Hepatocyte (in vitro differentiated cells): ENCODE data around the gene RAB3A.

Experiments used
- CTCF ChIP-seq: fragments of 200-600 bp; sonication (generic); IDR thresholded peaks from 2 replicates; pipeline ENCODE4 v1.5.1; 2016; ENCODE audit warnings: antibody characterized with exemption, mild to moderate bottlenecking; ENCODE audit not compliant: poor library complexity
- EZH2 ChIP-seq: fragments of 200-600 bp; sonication (generic); IDR thresholded peaks from 2 replicates; pipeline ENCODE4 v1.6.1; 2016; ENCODE audit warnings: antibody characterized with exemption, mild to moderate bottlenecking, borderline replicate concordance
- EZH2phosphoT487 ChIP-seq: fragments of 200-600 bp; sonication (generic); IDR thresholded peaks from one replicate; pipeline ENCODE4 v1.6.1; 2018; ENCODE audit warnings: antibody characterized with exemption, mild to moderate bottlenecking, low read depth, moderate library complexity; ENCODE audit not compliant: unreplicated experiment, severe bottlenecking

DNA sequence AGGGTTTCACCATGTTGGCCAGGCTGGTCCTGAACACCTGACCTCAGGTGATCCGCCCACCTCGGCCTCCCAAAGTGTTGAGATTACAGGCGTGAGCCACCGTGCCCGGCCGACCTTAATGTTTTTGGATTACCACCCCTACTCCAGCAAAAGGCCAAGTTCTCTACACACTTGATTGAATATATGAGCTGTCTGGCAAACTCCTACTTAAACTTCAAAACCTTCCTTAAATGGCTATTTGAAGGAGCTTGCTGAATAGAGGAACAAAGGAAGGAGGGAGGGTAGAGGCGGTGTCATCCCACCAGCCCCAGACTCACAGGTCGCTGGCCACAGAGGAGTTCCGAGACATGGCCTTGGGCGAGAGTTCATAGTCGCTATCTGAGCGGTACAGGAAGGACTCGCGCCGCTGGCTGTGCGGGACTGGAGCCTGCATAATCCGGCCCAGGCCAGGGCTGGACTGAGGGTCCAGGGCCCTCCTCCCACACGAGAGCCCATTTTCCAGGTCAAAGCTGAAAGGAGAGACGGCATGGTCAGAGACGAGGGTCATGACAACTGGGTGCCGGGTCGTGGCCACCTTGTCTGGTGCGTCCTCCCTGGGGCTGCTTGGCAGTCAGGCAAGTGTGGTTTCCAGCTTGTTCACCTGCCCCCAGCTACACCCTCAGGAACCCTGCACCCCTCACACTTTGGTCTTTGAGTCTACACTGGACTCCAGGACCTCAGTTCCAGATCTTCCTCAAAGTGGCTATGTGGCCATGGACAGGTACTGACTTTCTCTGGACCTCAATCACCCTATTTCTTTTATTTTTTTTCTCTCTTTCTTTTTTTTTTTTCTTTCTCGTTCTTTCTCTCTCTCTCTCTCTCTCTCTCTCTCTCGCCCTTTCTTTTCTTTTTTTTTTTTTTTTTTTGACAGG is 18.2 kb upstream of the RAB3A start:
- TF ChIP-seq CTCF (no peak), EZH2 (no peak), EZH2phosphoT487 (no peak)
